OCI-LY7 (cell line): Measurements from ENCODE around the gene SLCO4A1. TPM values are rescaled to one million over a fixed set of nuclear protein-coding genes. Genes with fewer than 3 reads are reported as not detected.

Experiments
- BruUV-seq: library from RNA; stranded (reverse); fragments of 400-500 nt; replicated peaks from 2 replicates; lab custom pipeline; 2021; lab: Mats Ljungman, UMichigan
- CTCF ChIA-PET: fragments of 300-600 bp; sonication (Branson Sonifier 250); formaldehyde crosslinking; loops from one replicate; lab custom pipeline; 2022; ENCODE audit warnings: antibody characterized with exemption; ENCODE audit not compliant: unreplicated experiment; lab: Charles Lee
- POLR2A ChIA-PET: fragments of 300-600 bp; sonication (Branson Sonifier 250); formaldehyde crosslinking; loops from one replicate; lab custom pipeline; 2022; ENCODE audit warnings: antibody characterized with exemption; lab: Charles Lee
- DNase-seq: peaks from one replicate; pipeline ENCODE4 v3.0.0-alpha.2; 2015; ENCODE audit warnings: low spot score
- H2AFZ ChIP-seq: fragments of 200-600 bp; sonication (generic), shearing (Covaris generic); 2 replicates; pipeline ENCODE4 v1.6.1; 2014; ENCODE audit warnings: mild to moderate bottlenecking, antibody characterized with exemption, low read length, moderate library complexity
- H3K27ac ChIP-seq: fragments of 200-600 bp; sonication (generic); 2 replicates; pipeline ENCODE4 v1.5.1; 2014; ENCODE audit warnings: mixed run types, low read depth, mild to moderate bottlenecking, moderate library complexity, low read length, inconsistent platforms; ENCODE audit not compliant: poor library complexity, severe bottlenecking
- H3K36me3 ChIP-seq: fragments of 200-600 bp; sonication (generic); 2 replicates; pipeline ENCODE4 v1.6.1; 2014; ENCODE audit warnings: mild to moderate bottlenecking, antibody characterized with exemption, low read length, moderate library complexity, mixed read lengths; ENCODE audit not compliant: insufficient read depth
- H3K4me1 ChIP-seq: fragments of 200-600 bp; sonication (generic); 2 replicates; pipeline ENCODE4 v1.5.1; 2014; ENCODE audit warnings: mild to moderate bottlenecking, low read length; ENCODE audit not compliant: insufficient read depth, poor library complexity, severe bottlenecking
- H3K4me2 ChIP-seq: fragments of 200-600 bp; sonication (generic); 2 replicates; pipeline ENCODE4 v1.6.1; 2014; ENCODE audit warnings: mild to moderate bottlenecking, low read length
- H3K4me3 ChIP-seq: fragments of 200-600 bp; sonication (generic); 2 replicates; pipeline ENCODE4 v1.5.1; 2014; ENCODE audit warnings: mild to moderate bottlenecking, low read depth, low read length; ENCODE audit not compliant: poor library complexity, severe bottlenecking
- H3K79me2 ChIP-seq: fragments of 200-600 bp; sonication (generic); 2 replicates; pipeline ENCODE4 v1.6.1; 2016; ENCODE audit warnings: low read depth, mild to moderate bottlenecking, low read length, moderate library complexity, mixed read lengths; ENCODE audit not compliant: insufficient read depth
- H3K9me2 ChIP-seq: fragments of 200-600 bp; sonication (generic); 2 replicates; pipeline ENCODE4 v1.6.1; 2016; ENCODE audit warnings: mild to moderate bottlenecking, low read length, mixed read lengths; ENCODE audit not compliant: insufficient read depth
- H3K9me3 ChIP-seq: fragments of 200-600 bp; sonication (generic); 2 replicates; pipeline ENCODE4 v1.6.1; 2014; ENCODE audit warnings: mild to moderate bottlenecking, mixed run types, low read length, mixed read lengths
- H4K20me1 ChIP-seq: fragments of 200-600 bp; sonication (generic); 2 replicates; pipeline ENCODE4 v1.6.1; 2014; ENCODE audit warnings: mild to moderate bottlenecking, antibody characterized with exemption, low read length, moderate library complexity, mixed read lengths; ENCODE audit not compliant: insufficient read depth
- EZH2phosphoT487 ChIP-seq: fragments of 200-600 bp; sonication (generic); IDR thresholded peaks from 2 replicates; pipeline ENCODE4 v1.6.1; 2018; ENCODE audit warnings: low read depth, borderline replicate concordance, mild to moderate bottlenecking, mixed run types, antibody characterized with exemption, low read length, moderate library complexity, mixed read lengths
- intact Hi-C: fragments of 100-400 bp; cut with micrococcal nuclease; formaldehyde crosslinking; loops from one replicate; pipeline ENCODE4 v1.10.0; 2022; ENCODE audit not compliant: unreplicated experiment
- total RNA-seq, 2 experiments: library from RNA; depleted of rRNA in 1 of 2; stranded (reverse); fragments of >200 nt in 1 of 2; shearing (Covaris generic) in 1 of 2; gene quantifications; 2 replicates each; pipeline ENCODE4 v1.2.3, GENCODE V29; 2014 to 2022
- TF ChIP-seq, protein P1 (sequence below): fragments of 200-600 bp; sonication (generic); conservative IDR thresholded peaks from 2 replicates; pipeline ENCODE4 v1.5.1; 2014; ENCODE audit warnings: mild to moderate bottlenecking, antibody characterized with exemption, low read length, moderate library complexity, mixed read lengths

SLCO4A1 gene
- total RNA-seq, 2 experiments from 2014 or later = 34.3 to 52.4 TPM

- no peaks in the 10 kb centered on the region for H3K9me2 ChIP-seq
- peak overlapping the region; percentile 22 for H3K27ac ChIP-seq
- intact Hi-C loops = loop anchor here (5.0 kb wide), 1 partner anchor 47 kb away; no protein-coding TSS in a partner anchor
- peak overlapping the region; percentile 53 for H2AFZ ChIP-seq
- no peak overlapping the region for H3K4me3 ChIP-seq
- no peaks in the 10 kb centered on the region for H3K79me2 ChIP-seq
- no peaks in the 10 kb centered on the region for H3K9me3 ChIP-seq
- POLR2A ChIA-PET = interaction anchor here (1.2 kb wide), 1 partner anchor 9 kb away, joined by 3 read pairs; no protein-coding TSS in a partner anchor
- H4K20me1 ChIP-seq = no peaks in the 10 kb centered on the region
- peak overlapping the region; percentile 41 for H3K4me2 ChIP-seq
- no TSS peak for BruUV-seq
- peaks cover 44% of the 10 kb centered on the region for H3K4me1 ChIP-seq
- DNase-seq = peak; percentile 56
- H3K36me3 ChIP-seq = no peaks in the 10 kb centered on the region
- TF ChIP-seq EZH2phosphoT487 = no peak
- TF ChIP-seq, protein P1, sequence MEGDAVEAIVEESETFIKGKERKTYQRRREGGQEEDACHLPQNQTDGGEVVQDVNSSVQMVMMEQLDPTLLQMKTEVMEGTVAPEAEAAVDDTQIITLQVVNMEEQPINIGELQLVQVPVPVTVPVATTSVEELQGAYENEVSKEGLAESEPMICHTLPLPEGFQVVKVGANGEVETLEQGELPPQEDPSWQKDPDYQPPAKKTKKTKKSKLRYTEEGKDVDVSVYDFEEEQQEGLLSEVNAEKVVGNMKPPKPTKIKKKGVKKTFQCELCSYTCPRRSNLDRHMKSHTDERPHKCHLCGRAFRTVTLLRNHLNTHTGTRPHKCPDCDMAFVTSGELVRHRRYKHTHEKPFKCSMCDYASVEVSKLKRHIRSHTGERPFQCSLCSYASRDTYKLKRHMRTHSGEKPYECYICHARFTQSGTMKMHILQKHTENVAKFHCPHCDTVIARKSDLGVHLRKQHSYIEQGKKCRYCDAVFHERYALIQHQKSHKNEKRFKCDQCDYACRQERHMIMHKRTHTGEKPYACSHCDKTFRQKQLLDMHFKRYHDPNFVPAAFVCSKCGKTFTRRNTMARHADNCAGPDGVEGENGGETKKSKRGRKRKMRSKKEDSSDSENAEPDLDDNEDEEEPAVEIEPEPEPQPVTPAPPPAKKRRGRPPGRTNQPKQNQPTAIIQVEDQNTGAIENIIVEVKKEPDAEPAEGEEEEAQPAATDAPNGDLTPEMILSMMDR = no peak
- CTCF ChIA-PET = no interaction called here
These were observed 23.4 kb upstream of the SLCO4A1 start for GRCh38 chr20:62618611-62619529.

- no peaks in the 10 kb centered on the region for H3K9me3 ChIP-seq
- intact Hi-C loops = no loop called here
- H3K36me3 ChIP-seq = no peaks in the 10 kb centered on the region
- CTCF ChIA-PET = no interaction called here
- POLR2A ChIA-PET = no interaction called here
- no peak overlapping the region for H3K4me3 ChIP-seq
- H3K9me2 ChIP-seq = no peaks in the 10 kb centered on the region
- H3K4me1 ChIP-seq = peaks cover 59% of the 10 kb centered on the region
- no peak overlapping the region for H3K27ac ChIP-seq
- H3K4me2 ChIP-seq = no peak overlapping the region
- no peak for TF ChIP-seq EZH2phosphoT487
- TF ChIP-seq, protein P1 = no peak
- no peaks in the 10 kb centered on the region for H3K79me2 ChIP-seq
- no TSS peak for BruUV-seq
- DNase-seq = no peak
- no peak overlapping the region for H2AFZ ChIP-seq
- no peaks in the 10 kb centered on the region for H4K20me1 ChIP-seq
These were observed 21.7 kb upstream of the SLCO4A1 start for GRCh38 chr20:62620625-62621024.
